NCI-H1417 treated with DMSO at 0.1 percent for 48 hours (cell line): ENCODE measurements around the gene MKI67.

Experiments
- DNase-seq: peaks from one replicate; lab custom pipeline; 2025; lab: John Stamatoyannopoulos, UW

The MKI67 gene

DNA sequence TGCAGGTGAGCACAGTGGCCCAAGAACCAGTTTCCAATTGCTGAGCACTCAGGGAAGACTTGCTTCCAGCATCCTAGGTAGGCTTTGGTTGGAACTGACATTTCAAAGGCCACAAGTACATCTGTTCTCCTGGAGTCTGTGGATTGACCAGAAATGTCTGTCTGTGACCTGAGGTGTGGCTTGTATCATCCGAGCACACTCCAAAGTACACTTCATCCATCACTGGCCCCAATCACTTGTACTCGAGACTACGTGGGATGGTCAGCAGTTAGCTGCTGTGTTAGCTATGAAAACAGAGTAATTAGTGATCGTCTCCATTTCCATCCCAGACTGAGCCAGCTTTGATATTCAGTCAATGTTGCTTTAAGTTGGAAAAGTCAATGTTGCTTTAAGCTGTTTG lies 45.0 kb downstream of the MKI67 start:
- DNase-seq: no peak

DNA sequence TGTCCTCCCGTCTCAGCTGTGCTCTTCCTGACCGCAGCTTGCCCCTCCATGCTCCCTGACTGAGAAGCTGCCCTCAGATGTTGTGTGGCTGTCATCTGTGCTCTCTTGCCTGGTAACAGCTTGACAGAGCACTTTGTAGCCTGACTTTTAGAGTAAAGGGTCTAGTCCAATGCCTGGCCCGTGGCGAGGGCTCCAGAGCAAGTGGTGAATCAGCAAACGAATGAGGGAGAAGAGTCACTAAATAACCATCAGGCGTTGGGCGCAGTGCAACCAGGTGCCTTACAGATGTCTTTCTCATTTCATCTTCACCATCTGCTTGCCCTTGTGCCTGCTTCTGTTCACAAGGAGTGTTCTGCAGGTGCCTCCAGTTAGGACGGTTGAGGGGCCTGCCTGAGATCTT lies 45.6 kb downstream of the MKI67 start:
- no peak for DNase-seq

DNA sequence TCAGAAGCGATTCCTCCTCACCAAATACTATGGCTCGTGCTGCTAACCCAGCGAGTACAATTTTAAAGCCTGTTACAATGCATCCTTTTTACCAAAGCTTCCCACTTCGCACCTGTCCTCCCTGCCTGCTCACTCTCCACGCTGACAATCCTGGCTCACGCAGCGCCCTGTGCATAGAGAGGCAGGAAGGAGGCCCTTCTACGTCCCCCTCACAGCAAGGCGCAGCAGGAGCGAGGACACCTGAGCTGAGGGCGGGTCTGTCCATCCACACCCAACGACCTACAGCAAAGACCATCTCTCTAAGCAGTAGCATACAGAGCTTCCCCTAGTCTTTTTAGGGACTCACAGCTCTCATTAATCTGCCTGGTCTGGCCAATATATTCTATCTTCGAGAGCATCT lies 46.0 kb downstream of the MKI67 start:
- no peak for DNase-seq

DNA sequence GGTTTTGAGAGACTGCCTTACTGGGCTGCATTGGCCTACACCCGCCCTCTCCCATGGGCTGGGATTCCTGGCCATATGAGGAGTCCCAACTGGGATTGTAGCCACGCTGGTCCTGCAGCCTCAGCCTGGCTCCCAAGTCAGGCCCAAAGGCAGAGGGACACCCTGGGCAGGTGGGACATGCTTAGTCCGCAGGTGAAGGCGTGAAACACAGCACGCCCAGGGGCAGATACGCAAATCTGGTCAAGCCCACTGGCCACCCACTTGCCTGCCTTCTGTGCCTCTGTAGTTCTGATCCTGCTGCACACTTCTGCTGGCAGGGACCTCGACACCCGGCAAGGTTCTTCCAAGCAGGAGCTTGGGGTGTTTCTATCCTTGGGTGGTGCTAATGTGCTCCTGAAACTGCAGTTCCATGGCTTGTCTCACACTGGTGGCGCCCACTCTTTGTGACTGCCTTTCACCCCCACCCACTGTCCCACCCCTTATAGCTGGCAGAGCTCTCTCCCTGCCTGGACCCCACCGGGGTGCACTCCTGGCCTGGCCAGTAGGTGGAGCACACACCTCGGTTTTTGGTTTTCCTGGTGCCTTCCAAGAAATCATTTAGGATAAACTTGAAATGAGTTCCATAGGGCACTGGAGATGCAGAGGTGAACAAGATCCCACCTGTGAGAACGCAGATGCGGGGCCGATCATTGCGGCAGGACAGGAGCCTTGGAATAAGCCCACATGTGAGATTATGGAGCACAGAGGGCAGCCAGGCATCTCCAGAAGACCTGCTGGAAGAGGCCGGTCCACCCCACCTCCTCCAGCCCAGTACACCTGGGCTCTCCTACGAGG lies 47.9 kb downstream of the MKI67 start:
- DNase-seq: no peak

DNA sequence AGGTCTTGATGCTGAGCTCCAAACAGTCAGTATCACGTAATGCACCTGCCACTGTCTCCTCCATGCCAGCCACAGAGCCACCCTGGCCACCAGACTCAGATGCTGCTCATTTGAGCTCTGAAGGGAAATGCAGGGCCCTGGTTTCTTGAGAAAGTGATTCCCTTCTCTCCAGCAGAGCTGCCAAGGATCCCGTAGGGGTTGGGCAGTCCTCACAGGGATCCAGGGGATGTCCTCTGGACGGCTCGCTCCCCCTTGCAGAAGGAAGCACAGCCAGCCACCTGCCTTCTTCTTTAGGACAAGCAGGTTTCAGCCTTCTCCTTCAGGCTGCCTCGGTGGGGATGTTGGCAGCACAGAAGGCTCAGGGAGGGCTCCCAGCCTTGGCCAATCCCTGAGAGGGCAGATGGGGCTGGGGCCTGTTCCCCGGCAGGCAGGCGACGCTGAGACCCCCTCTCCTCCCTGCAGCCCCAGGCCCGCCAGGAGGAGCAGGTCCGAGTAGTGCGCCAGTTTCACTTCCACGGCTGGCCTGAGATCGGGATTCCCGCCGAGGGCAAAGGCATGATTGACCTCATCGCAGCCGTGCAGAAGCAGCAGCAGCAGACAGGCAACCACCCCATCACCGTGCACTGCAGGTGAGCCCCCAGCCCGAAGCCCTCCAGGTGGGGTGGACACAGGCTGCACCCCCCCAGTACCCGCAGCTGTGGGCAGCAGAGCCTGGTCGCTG lies 48.9 kb downstream of the MKI67 start:
- DNase-seq: no peak

DNA sequence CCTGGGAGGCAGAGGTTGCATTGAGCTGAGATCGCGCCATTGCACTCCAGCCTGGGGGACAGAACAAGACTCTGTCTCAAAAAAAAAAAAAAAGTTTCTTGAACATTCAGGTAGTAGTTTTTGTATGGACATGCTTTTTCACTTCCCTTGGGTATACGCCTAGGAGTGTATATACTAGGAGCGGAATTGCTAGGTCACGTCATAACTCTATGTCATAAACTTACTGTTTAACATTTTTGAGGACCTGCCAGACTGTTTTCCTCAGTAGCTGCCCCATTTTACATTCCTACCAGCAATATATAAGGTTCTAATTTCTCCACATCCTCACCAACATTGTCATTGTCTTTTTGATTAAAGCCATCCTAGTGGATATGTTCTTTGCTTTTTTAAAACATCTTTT lies 51.6 kb downstream of the MKI67 start:
- DNase-seq: no peak

DNA sequence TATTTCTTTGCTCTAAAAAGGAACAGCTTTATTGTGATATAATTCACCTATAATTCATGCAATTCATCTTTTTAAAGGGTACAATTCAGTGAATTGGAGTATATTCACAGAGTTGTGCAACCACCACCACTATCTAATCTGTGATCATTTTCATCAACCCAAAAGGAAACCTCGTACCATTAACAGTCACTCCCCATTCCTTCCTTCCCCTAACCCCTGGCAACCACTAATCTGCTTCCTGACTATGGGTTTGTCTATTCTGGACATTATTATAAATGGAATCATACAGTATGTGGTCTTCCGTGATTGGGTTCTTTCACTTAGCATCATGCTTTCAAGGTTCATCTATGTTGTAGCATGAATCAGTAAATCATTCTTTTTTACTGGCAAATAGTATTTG lies 52.3 kb downstream of the MKI67 start:
- DNase-seq: no peak

DNA sequence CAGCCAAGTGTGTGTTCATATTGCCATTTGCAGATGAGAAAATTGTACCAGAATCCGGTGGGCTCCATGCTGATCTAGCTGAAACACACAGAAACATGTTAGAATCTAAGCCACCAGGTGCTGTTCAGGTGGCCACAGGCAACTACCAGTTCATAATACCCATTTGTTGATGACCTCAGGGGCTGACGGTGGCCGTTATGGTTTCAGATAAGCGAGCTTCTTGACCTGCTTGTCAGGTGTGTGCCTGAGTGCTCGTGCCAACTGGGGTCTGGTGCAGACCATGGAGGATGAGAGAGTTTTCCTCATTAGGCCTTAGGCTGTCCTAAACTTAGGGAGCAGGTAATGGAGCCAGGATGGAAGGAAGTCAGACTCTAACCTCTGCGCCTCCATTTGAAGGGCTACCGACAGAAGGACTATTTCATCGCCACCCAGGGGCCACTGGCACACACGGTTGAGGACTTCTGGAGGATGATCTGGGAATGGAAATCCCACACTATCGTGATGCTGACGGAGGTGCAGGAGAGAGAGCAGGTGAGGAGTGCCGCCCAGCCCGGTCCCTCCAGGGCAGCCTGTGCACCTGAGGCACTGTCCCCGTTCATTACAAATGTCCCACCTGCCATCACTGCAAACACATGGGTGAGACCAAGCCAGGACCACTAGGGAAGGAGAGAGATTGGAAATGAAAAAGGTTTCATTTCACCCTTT lies 53.1 kb downstream of the MKI67 start:
- DNase-seq: no peak

DNA sequence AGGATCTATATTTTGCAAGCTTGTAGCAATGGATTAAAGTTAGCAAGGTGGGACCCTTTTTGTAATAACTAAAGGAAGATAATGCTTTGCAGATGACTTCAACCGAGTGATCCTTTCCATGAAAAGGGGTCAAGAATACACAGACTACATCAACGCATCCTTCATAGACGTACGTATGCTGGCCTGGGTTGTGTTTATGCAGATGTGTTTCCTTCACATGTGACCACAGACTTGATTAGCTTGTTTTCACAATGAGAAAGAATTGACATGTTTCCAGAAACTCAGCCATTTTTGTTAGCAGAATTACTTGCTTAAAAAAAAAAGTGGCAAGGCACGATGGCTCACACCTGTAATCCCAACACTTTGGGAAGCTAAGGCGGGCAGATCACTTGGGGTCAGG lies 54.2 kb downstream of the MKI67 start:
- DNase-seq: no peak

DNA sequence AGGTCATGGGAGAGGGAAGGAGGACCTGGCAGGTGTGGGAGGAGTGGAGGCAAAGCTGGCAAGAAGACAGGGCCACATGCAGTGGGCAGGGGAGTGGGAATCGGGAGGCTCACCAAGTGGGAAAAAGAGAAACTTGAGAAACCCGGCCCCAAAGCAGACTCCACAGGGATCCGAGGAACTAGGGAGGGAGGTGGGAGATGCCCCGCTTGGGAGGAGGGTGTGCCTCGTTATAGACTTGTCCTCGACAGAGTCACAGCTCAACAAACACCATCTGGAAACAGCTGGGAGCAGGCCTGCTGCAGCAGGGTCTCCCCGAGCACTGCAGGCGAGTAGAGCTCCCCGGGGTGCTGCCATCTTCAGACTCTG lies 54.8 kb downstream of the MKI67 start:
- DNase-seq: no peak

DNA sequence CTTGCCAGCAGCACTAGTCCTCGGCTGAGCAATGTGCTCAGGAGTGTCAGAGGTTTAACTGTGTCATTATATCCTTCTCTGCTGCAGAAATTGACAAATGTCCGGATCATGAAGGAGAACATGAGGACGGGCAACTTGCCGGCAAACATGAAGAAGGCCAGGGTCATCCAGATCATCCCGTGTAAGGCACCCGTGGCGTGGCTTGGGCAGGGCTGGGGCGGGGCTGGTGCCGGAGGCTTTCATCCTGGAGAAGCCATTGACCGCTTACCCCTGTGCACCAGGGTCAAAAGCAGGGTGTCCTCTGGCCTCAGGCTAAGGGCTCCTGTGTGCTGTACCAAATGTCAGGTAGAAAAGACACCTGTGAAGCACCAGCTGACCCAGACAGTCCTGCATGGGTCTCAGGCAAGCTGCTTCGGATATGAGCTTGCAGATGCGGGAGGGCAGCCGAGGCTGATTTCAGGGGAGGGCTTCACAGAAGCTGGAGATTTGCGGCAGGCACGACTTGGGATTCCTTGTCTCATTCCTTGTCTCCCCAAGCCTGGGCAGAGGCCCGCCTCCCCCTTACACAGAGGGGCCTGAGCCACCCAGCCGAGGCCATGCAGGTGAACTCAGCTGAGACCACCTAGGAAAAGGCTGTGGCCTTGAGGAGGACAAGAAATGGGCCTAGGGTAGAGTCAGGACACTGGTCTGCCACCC lies 55.4 kb downstream of the MKI67 start:
- no peak for DNase-seq

DNA sequence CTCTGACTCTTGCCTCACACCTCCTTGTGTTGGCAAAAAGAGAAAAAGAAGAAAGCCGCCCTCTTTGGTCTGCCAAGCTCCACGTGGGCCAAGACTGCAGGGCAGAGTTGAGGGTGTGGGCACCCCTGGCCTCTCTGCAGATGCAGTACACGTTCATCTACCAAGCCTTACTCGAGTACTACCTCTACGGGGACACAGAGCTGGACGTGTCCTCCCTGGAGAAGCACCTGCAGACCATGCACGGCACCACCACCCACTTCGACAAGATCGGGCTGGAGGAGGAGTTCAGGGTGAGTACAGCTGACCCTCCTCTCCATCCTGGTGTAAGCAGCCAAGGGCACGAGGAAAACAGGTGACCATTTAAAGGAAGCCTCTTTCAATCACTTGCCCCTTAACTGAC lies 56.1 kb downstream of the MKI67 start:
- DNase-seq: no peak

DNA sequence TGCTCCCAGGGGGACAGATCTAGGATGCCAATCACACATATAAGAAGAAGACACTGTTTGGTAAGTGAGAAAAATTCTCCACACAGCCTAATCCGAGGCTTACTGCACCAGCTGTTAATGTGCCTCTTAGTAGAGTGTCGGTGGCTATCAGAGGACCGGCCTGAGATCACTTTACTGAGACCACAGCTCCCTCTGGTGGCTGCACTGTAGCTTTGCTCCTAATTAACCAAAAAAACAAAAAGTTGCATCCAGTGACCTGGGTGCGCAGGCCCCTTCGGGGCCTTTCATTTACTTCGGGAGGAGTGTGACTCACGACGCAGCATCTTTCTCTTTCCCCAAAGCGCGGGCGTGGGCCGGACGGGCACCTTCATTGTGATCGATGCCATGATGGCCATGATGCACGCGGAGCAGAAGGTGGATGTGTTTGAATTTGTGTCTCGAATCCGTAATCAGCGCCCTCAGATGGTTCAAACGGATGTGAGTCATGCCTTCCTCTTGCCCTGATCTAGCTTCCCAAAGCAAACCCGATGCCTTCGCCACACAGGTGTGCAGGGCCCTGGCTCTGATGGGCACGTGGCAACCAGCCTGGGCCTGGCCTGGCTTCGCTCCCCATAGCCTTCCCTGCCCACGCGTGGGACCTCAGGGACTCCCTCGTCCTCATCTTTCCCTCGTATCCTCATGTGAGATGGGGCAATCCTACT lies 56.7 kb downstream of the MKI67 start:
- no peak for DNase-seq

DNA sequence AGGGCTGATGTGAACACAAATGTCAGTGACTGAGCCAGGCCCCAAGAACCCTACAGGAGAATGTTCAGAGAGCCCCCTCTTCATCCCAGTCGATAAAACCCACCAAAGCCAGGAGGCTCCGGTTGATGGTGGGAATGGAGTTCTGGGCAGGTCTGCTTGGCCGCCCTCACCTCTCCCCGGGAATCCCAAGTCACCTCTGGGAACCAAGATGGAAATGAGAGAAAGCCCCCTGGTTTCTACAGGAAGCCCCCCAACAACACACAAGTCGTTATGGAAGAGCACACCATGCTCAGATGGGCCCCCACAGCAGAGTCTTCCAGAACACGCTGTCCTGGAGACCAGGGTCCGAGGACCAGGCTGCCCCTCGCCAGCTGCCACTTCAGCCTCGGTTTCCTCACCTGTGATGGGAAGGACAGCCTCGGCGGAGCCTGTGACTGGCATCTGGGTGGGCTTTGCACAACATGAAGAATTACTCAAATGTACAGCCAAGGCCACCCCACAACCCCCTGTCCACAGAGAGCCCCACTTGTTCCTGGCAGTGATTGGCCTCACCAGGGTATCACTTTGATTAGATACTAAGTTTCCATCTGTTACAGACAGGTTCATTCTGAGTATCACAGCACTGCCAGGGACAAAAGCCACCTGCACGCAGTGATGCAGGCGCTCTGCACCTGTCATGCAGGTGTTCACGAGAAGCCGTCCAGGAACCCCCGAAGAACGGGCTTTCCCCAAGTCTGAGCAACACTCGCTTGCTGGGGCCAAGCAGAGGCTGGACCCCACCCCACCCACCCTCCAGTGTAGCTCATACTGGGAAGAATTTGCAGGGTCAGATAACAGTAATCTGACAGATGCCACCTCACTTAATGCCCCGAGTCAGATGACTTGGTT lies 57.6 kb downstream of the MKI67 start:
- DNase-seq: no peak

DNA sequence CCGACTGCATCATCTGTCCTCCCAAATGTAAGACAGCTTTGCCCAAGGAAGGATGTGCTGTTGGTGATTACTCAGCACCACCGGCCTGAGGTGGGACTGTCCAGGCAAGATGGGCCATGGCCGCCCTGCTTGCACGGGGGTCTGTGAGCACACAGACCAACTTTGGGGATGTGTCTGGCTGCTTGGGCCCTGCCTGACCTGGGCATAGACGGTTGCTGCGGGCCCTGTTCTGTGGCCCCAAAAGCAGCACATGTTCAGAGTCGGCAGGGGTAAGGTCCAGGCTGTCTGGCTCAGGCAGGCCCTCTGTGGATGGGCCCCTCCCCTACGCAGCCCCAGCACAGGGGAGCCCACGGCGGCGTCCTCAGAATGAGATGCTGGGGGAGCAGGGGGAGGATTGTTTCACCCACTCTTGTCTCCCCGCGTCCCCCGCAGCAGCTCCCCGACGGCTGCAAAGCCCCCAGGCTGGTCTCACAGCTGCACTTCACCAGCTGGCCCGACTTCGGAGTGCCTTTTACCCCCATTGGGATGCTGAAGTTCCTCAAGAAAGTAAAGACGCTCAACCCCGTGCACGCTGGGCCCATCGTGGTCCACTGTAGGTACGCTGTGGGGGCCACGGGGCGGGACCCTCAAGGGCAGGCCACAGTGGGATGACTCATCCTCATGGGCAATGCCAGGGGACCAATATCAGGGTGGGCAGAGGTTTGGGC lies 58.4 kb downstream of the MKI67 start:
- no peak for DNase-seq

DNA sequence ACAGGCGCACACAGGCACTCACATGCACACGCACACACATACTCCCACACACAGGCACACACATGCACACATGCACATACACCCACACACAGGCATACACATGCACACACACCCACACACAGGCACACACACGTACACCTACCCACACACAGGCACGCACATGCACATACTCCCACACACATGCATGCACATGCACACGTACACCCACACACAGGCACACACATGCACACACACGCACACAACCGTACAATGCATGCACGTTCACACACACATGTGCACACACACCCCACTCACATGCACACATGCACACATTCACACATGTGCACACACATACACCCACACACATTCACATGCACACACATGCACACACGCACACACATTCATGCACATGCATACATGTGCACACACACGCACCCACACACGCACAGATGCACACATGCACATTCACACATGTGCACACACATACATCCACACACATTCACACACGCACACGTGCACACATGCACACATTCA lies 59.3 kb downstream of the MKI67 start:
- no peak for DNase-seq

DNA sequence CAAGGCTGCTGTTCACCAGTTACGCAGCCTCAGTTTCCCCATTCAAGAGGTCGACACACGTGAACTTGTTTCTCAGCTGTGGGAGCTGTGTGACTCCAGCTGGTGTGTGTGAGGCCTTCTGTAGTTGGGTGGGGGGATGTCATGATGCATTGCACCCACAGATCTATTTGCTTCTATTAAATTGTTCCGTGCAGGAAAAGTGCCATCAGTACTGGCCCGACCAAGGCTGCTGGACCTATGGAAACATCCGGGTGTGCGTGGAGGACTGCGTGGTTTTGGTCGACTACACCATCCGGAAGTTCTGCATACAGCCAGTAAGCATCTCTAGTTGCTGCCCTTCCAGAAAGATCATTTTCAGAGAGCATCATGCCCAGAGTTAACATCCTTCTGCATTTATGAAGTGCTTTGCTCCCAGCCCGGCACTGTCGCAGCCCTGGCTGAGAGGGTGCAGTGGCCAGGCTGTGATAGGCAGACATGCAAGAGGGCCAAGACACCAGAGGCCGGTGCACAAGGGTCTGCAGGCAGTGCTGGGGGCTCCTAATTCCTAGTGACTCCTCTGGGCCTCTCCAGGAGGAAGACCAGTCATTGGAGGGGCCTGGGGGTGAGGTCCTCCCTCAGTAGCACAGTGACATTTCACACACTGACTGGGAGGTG lies 60.2 kb downstream of the MKI67 start:
- no peak for DNase-seq

DNA sequence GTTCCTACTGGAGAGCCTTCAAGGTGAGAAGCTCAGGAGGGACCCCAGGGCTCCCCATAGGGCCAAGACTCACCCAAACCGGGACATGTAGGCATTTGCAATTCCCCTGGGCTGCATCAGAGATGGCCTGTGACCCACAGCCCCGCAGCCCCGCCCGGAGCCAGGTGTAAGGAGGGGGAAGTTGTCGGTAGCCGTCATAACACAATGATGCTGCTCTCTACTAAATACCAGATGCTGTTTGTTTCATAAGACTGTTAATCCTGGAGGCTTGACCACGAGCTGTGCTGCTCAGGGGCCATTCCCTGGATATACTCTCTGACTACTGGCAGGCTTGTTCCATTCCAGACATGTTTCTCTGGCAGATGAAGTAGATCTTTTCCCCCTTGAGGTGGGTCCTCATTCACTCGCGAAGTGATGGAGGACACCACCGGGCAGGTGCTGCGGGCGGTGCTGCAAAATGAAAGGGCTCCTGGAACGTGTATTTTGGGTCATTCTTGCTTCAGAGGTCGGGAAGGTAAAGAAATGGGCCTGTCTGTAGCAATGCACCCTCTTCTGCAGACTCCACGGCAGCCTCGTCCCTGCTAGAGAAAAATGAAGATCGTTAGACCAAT lies 61.1 kb downstream of the MKI67 start:
- no peak for DNase-seq
